Left lung (tissue), 10 donors: ENCODE results near the gene EVPL. TPM values are rescaled to one million over a fixed set of nuclear protein-coding genes. Genes with fewer than 3 reads are reported as not detected.
"Not testable (repeated sequence)": the region's sequence is repeated elsewhere in the genome, so short reads cannot be mapped to it uniquely, and the experiment has no call there.

Experiments
- ATAC-seq: fragments of 200-7000 bp; cut with Tn5 transposase; one replicate; pipeline ENCODE4 v1.9.1; 2020; ENCODE audit warnings: moderate library complexity
- DNase-seq, 4 donors: peaks; one replicate each; pipeline ENCODE4 v3.0.0-alpha.2; 2013 to 2020
- H3K27ac ChIP-seq, 2 donors: fragments of 200-600 bp; sonication (generic) in 1 of 2; one replicate each; pipeline versions ENCODE4 v1.5.0 to v1.8.0; 2020 to 2021
- H3K27me3 ChIP-seq, 2 donors: fragments of 200-600 bp; sonication (generic) in 1 of 2; one replicate each; pipeline versions ENCODE4 v1.5.0 to v1.8.0; 2020 to 2021
- H3K36me3 ChIP-seq, 2 donors: fragments of 200-600 bp; sonication (generic) in 1 of 2; one replicate each; pipeline versions ENCODE4 v1.5.0 to v1.8.0; 2020 to 2021
- H3K4me1 ChIP-seq, 2 donors: fragments of 200-600 bp; one replicate each; pipeline ENCODE4 v1.8.0; 2021
- H3K4me3 ChIP-seq, 2 donors: fragments of 200-600 bp; sonication (generic) in 1 of 2; one replicate each; pipeline versions ENCODE4 v1.5.0 to v1.8.0; 2020 to 2021; ENCODE audit warnings: mild to moderate bottlenecking in 1 of 2
- H3K9me3 ChIP-seq, 2 donors: fragments of 200-600 bp; sonication (generic) in 1 of 2; one replicate each; pipeline versions ENCODE4 v1.5.0 to v1.8.0; 2020 to 2021
- intact Hi-C, 2 donors: fragments of 100-400 bp; cut with DNase I; formaldehyde crosslinking; loops; one replicate each; pipeline versions ENCODE4 v1.11.2 to v1.14.2; 2022
- polyA plus RNA-seq, 6 donors: library from polyadenylated mRNA; unstranded; fragments of 120-200 nt; gene quantifications; one replicate each; pipeline ENCODE4 v1.2.1, GENCODE V29; 2013; ENCODE audit not compliant: insufficient read length in 6 of 6
- total RNA-seq, 2 donors: library from RNA; stranded (reverse); fragmentation: NEBNext Ultra II Directional; extraction: Animal tissue kit (Norgen Biotek cat#: 25700); gene quantifications; one replicate each; pipeline ENCODE4 v1.2.1, GENCODE V29; 2021
- TF ChIP-seq, protein P1 (sequence below), 2 donors: fragments of 200-600 bp; sonication (generic) in 1 of 2; IDR thresholded peaks; one replicate each; pipeline versions ENCODE4 v1.5.0 to v1.8.0; 2021; ENCODE audit warnings: antibody characterized with exemption in 2 of 2
- donor health status: DM: no; HTN: yes; CAD: no.
- donor health status: DM: no; HTN: no; CAD: no.

EVPL gene
- total and polyA plus RNA-seq, 8 donors: 23.3 to 53.1 (median 43.9) TPM

DNA sequence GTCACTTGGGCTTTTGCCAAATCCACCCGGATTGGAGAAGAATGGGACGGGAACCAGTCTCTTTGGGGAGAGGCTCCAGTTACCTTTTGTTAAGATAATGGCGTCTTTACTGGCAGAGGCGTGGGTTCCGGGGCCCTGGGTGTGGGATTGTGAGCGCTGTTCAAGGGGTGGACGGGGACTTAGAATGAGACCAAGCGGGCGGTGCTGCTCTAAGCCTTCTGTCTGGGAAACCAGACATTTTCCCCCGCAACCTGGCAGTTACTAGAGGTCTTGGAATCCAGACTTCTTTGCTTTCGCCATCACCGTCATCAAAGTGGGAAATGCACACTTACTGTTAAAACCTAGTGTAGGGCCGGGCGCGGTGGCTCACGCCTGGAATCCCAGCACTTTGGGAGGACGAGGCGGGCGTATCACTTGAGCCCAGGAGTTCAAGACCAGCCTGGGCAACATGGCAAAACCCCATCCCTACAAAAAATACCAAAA, 47.4 kb downstream of the EVPL start:
- Histone ChIP-seq H3K4me3 (peak overlapping the region; percentile 81 to 91), H3K27me3 (no peaks in the 10 kb centered on the region), H3K4me1 (peaks cover 40 to 76% of the 10 kb centered on the region in 2 donors), H3K9me3 (no peaks in the 10 kb centered on the region), H3K36me3 (peaks cover 0 to 6% of the 10 kb centered on the region in 2 donors), H3K27ac (peak overlapping the region; percentile 97 to 99)
- TF ChIP-seq, protein P1, sequence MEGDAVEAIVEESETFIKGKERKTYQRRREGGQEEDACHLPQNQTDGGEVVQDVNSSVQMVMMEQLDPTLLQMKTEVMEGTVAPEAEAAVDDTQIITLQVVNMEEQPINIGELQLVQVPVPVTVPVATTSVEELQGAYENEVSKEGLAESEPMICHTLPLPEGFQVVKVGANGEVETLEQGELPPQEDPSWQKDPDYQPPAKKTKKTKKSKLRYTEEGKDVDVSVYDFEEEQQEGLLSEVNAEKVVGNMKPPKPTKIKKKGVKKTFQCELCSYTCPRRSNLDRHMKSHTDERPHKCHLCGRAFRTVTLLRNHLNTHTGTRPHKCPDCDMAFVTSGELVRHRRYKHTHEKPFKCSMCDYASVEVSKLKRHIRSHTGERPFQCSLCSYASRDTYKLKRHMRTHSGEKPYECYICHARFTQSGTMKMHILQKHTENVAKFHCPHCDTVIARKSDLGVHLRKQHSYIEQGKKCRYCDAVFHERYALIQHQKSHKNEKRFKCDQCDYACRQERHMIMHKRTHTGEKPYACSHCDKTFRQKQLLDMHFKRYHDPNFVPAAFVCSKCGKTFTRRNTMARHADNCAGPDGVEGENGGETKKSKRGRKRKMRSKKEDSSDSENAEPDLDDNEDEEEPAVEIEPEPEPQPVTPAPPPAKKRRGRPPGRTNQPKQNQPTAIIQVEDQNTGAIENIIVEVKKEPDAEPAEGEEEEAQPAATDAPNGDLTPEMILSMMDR (IDR thresholded peaks at IDR 0.05): no peak
- no peak for DNase-seq
- intact Hi-C loops: no loop called here
- ATAC-seq: peak; percentile 16

DNA sequence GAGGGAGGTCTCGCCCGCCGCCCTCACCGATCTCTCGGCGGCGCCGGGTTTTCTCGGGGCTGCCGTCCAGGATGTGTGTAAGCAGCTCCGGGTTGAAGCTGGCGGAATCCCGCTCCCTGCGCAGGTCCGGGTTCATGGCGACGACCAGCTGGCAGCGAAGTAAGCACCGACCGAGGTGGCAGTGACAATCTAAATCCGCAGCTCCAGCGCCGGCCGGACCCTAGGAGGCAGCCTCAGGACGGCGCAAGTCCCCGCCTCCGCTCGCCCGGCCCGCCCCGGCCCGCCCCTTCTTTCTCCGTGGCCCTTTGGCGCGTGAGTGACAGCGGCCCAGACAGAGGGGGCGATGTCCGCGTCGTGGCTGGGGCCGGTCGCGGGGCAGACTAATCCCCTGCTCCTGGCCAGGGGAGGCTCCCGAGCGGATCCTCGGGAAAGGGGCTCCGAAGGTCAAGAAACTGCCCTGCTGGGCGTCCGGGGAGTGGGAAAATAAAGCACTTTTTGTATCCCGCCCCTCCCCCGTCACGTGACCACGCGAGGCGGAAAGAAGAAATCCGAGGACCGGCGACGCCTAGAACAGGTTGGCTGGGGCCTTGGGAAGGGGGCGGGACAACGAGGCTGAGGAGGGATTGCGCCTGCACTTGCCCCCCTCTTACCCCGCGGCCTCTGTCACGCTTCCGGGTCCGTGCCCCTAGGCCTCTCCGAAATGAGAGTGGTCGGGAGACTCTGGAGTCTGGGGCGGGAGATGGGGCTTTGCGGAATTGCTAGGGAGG, 48.0 kb downstream of the EVPL start, which contains the start of the genes ACOX1 and TEN1:
Gene ACOX1, minus strand, starts transcription at position 229 of the 767 bp plus-strand sequence. Its CDS starts 93 bp downstream, at position 136.
Gene TEN1, plus strand, starts transcription at position 303 of the 767 bp plus-strand sequence. CDS start 6,953 bp downstream, outside the sequence.
- TF ChIP-seq, protein P1 (IDR thresholded peaks at IDR 0.05): peak; percentile 25 to 29
- H3K36me3 ChIP-seq: peaks cover 0 to 10% of the 10 kb centered on the region in 2 donors
- DNase-seq: peak; percentile 98 to 99 (median 98)
- H3K9me3 ChIP-seq: no peaks in the 10 kb centered on the region
- ATAC-seq: peak; percentile 94
- peak within 1 kb of the TSS; percentile 81 to 91 for H3K4me3 ChIP-seq
- peaks cover 40 to 76% of the 10 kb centered on the region in 2 donors for H3K4me1 ChIP-seq
- intact Hi-C loops: no loop called here
- no peaks in the 10 kb centered on the region for H3K27me3 ChIP-seq
- H3K27ac ChIP-seq: peak within 1 kb of the TSS; percentile 97 to 99

DNA sequence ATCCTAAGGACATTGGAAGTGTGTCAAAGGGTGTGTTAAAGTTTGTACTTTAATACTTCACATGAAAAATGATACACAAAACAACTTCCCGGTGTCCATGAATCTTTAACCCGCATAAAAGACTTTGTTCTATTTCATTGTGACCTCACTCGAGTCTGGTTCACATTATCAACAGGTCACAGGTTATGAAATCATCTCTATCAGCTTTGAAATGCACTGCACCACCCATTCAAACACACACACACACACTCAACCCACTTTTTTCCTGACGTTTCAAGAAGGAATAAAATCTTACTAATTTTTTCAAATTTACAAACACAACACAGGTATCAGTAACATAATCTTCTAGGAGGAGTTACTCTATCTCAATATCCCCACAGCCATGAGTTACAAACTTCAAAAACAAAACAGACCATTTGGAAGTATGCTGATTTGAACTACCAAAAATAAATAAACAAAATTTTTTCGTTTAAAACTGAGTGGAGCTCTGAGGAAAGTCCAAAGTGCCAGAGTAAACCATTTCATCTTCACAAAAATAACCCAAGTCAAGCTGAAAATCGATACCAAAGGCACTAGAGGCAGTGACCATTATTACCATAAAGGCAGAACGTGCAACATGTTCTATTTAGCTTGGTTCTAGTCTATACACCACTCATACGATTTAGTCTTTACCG, 50.8 kb downstream of the EVPL start:
- ATAC-seq (no peak), DNase-seq (no peak)
- Histone ChIP-seq H3K9me3 (no peaks in the 10 kb centered on the region), H3K27me3 (no peaks in the 10 kb centered on the region), H3K4me1 (peaks cover 23 to 56% of the 10 kb centered on the region in 2 donors), H3K4me3 (no peak overlapping the region), H3K36me3 (peaks cover 0 to 37% of the 10 kb centered on the region in 2 donors), H3K27ac (peak overlapping the region; percentile 1 to 35)
- intact Hi-C loops: no loop called here
- TF ChIP-seq, protein P1 (IDR thresholded peaks at IDR 0.05): no peak

DNA sequence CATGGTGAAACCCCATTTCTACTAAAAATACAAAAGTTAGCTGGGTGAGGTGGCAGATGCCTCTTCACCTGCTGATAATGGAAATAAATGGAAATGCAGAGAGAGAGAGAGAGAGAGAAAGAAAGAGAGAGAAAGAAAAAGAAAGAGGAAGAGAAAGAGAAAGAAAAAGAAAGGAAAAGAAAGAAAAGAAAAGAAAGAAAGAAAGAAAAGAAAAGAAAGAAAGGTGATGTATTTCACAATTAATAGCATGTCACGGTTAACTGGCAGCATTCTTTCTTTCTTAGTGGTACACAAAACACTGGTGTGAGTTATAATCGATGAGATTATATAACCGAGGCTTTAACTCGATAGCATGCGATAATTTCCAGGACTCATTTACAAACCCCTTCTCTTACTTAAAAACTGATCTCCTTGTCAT, 51.3 kb downstream of the EVPL start:
- no peaks in the 10 kb centered on the region for H3K27me3 ChIP-seq
- peaks cover 23 to 56% of the 10 kb centered on the region in 2 donors for H3K4me1 ChIP-seq
- TF ChIP-seq, protein P1 (IDR thresholded peaks at IDR 0.05): no peak
- ATAC-seq (no peak), DNase-seq (no peak)
- H3K9me3 ChIP-seq: no peaks in the 10 kb centered on the region
- peaks cover 0 to 41% of the 10 kb centered on the region in 2 donors for H3K36me3 ChIP-seq
- intact Hi-C loops: no loop called here
- no peak overlapping the region for H3K27ac ChIP-seq
- no peak overlapping the region for H3K4me3 ChIP-seq

DNA sequence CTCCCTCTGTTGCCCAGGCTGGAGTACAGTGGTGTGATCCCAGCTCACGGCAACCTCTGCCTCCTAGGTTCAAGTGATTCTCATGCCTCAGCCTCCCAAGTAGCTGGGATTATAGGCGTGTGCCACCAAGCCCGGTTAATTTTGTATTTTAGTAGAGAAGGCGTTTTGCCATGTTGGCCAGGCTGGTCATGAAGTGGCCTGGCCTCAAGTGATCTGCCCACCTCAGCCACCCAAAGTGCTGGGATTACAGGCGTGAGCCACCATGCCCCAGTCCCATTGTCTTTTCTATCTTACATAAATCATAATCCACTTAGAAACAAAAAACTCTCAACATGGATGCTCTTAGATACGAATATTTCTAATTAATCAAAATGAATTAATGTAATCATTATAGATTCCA, 51.9 kb downstream of the EVPL start:
- H3K4me3 ChIP-seq, ATAC-seq, H3K9me3 ChIP-seq, DNase-seq, H3K27ac ChIP-seq, intact Hi-C loops, H3K27me3 ChIP-seq: not testable (repeated sequence)
- Histone ChIP-seq H3K36me3 (peaks cover 0 to 44% of the 10 kb centered on the region in 2 donors), H3K4me1 (peaks cover 23 to 57% of the 10 kb centered on the region in 2 donors)
